GM21390 (cell line): ENCODE measurements around the gene EDAR.

Source experiments
- ATAC-seq: cut with Tn5 transposase; IDR thresholded peaks from one replicate; pipeline ENCODE4 v1.9.1; 2021; ENCODE audit not compliant: unreplicated experiment

EDAR gene

DNA sequence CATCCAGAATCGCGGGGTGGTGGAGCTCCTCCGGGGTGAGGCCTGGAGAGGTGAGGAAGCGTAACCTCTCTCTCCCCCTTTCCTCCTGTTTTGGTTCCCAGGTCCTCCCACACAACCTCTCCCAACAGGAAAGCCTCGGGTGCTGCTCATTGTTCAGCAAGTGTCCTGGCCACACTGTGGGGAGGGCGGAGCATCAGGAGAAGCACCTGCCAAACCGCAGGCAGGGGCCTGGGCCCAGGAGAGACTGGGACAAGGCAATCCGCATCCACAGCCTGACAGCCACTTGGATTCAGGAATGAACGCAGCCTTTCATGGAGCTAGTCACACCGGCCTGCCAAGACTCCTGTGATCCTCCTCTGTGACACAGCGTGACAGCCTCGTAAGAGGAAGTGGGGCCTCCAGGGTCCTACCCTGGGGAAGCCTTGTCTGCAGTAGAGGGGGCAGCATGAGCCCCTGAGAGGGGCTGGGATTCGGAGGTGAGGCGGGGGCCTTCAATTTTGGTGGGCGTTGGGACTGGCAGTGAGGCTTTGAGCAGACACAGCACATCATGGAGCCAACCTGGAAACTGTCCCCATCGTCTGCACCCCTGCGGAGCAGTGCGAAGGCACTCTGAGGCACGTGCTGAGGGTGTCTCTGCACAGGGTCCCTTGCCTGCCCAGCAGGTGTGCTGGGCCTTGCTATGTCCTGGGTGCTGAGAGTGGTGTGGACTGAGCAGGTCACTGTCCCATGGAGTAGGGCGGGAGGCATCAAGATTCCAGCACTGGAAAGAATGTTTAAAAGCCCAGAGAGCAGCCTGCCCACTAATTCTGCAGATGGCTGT, 62.2 kb downstream of the EDAR start:
- no peak for ATAC-seq

DNA sequence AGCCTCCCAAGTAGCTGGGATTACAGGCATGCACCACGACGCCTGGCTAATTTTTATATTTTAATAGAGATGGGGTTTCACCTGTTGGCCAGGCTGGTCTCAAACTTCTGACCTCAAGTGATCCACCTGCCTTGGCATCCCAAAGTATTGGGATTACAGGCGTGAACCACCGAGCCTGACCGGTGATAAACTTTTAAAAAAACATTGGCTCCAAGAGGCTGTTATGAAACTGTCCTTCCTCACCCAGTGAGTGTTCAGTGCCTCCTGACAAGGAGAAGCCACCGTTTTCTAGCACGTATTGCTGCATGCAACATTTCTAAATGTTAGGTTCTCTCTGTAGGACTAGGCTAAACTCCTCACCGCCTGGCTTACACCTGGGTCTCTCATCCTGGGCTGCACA, 63.3 kb downstream of the EDAR start:
- no peak for ATAC-seq

DNA sequence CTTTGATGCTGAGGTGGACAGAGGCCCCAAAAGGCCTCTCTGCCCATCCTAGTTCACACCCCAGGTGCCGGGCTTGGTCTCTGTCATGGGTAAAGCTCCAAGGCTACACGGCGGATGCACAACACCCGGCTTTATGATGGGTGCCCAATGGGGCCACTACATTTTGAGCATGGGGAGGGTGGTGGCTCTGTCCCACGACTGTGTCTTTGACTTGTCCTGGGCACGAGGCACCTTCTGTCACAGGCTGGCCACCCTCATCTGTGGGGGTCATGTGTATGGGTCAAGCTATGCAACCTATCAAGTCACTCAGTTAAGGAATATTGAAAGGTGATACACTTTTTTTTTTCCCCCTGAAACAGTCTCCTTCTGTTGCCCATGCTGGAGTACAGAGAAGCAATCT, 63.7 kb downstream of the EDAR start:
- ATAC-seq, result no peak

DNA sequence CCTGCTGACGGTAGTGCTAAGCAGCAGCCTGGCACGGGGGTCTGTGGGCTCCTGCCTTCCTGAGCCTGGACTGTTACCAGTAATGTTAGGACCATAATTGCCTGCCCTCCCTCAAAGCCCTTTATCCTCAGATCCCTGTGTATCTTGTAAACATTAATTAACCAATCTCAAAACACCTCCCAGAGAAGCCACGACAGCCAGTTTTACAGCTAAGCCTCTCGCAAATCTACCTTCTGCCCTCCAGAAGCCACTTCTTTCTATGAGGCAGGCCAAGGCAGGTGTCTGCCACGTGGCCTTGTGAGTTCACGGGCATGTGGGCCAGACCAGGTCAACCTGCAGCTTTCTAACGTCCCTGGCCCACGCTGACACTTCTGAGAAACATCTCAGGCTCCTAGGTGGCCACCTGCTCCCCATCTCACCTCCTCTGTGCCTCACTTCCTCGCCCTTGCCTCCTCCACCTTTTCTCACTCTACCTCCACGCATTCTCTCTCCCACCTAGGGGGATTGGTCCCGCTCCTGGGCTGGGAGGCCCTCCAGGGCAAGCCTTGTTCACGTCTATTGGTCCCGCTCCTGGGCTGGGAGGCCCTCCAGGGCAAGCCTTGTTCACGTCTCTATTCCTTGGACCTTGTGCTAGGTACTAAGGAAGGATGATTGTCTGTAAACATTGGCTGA, 64.3 kb downstream of the EDAR start:
- ATAC-seq, result no peak

DNA sequence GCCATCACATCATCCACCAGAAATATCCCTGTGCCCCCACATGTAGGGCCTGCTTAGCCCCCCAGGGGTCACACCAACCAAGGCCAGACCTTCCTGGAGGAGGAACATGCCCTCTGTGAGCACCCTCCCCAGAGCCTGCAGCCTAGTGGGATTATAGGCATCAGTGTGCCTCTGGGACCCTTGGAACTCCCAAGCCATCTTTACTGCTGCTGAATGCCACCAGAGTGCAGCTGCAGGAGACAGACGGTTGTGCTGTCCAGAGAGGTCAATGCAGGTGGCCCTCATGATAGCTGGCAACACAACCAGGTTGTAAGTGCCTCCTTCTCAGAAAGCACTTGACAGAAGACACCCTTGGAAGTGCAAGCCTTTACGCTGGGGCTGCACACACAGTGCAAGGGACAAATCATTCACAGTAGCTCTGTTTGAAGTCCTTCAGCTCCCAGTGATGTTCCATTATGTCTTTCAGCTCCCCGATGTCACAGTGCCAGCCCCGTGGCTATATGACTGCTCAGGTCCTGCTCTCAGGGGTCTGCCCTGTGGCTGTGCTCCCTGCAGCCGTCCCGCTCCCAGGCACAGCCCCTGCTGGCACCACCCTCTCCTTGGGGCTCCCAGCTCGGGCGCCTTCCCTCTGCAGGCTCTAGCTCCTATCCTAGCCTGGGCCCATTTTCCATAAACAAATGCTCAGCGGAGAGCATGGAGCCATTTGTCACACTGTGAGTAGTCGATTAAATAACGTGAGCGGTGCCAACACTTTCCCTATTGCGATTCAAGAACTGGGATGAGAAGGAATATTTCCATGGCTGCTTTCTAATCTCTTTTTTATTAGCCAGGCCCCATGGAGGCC, 65.1 kb downstream of the EDAR start:
- no peak for ATAC-seq

DNA sequence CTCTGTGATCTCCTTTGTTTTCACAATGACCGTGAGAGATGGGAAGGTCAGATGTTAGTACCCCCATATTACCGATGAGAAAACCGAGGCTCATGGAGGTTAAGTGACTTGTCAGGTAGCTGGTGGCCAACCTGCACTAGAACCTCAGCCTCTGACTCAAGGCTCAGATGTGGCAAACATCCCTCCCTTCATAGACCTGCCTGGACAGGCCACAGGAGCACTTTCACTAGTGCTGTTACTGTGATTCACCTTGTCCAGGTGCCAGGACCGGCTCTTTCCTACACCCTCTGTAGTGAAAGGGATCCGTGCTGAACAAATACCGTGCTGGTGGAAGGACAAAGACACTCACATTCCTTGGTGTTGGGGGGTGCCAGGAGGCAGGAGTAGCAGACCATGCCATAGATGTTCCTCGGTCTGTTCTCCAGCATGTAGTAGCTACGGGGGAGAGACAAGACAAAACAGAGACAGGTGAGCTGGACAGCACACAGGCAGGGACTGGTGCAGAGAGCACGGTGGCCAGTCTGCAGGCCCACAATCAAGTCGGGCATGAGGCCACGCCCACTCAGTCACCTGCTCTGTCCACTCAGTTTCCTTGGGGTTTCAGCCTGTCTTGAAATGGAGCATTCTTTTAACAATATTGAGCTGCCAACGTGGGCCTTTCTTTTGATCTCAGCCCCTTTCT, 65.9 kb downstream of the EDAR start:
- no peak for ATAC-seq

DNA sequence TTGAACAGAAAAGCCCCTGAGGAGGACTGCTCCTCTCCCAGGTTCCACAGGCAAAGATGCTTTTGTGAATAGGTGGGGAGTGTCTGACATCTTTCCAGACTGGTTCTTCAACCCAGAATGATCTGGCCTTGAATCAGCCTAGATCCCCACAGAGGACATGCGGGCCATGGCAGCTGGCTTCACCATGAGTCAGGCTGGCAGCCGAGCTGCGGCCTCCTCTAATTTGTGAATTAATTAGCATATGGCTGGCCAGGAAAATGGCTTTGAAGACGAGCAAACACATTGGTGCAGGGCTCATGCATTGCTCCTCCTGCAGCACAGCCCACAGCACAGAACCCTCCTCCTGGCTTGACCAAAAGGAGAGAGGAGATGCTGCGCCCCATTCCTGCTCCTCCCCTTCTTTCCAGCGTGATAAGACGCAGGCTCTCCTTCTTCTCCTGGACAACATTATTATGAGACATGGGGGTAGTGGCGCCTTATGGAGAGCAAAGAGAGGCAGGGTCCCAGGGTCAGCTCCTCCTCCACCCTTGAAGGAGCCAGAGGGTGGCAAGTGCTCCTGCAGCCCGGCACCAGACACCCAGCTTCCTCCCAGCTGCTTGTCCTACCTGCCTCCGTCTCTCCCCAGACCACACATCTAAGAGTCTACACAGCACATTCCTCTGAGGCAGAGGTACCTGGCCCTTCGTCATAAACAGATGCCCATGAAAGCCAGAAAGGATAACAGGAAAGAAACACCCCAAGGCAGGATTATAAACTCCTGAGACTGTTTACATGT, 66.7 kb downstream of the EDAR start:
- no peak for ATAC-seq

DNA sequence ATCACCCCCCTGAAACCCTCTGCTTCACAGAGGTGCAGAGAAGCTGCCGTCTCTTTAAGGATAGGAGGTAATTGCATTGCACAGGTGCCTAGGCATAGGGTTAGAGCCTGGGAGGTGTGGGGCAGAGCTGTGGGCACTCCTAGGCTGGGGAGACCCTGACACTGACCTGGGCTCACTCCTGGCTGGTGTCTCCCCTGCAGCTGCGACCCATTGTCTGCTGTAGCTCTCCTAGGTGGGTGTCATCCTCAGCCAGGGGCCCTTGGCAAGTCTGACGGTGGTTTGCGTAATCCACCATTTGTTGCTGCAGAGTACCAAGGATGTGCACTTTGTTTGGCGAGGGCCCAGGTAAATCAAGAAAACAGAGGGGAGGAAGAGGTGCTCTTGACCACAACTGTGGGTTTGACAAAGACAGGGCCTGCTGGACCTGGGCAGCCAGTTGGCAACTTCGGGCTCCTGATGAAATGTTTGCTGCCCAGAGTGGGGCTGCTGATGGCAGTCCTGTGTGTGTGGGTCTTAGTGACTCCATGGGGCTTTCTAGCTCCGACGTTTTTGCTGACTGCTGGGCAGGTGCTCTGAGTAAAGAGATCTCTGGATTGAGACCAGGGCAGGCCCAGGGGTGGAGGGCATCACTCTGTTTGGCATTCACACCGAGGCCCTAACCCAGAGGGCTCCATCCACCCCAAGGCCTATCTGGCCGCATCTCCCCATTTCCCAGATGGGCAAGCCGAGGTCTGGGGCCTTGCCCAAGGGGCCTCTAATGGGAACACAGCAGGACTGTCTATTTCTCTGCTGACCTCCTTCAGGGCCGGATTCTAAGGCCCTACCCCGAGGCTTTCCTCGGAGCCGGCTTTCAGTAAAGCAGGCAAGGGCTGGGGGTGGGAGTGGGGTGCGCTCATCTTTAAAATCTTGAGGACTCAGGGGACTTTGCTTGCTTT, 67.7 kb downstream of the EDAR start:
- no peak for ATAC-seq

DNA sequence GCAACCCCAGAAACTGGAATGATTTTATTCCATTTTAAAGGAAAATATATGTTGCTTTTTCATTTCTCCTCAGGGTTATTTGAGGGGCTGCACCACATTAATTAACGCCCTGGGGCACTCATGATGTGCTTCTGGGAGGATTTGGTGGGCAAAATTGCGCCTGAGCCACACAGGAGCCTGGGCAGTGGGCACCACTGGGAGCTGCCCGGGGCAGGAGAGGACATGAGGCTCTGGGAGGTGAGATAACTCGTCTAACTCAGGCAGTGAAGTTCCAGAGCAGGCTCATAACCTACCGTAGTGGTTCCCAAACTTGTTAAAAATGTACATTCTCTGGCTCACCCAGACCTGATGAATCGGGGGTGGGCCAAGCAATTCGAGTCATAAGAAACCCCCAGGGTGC, 68.3 kb downstream of the EDAR start:
- ATAC-seq, result no peak

DNA sequence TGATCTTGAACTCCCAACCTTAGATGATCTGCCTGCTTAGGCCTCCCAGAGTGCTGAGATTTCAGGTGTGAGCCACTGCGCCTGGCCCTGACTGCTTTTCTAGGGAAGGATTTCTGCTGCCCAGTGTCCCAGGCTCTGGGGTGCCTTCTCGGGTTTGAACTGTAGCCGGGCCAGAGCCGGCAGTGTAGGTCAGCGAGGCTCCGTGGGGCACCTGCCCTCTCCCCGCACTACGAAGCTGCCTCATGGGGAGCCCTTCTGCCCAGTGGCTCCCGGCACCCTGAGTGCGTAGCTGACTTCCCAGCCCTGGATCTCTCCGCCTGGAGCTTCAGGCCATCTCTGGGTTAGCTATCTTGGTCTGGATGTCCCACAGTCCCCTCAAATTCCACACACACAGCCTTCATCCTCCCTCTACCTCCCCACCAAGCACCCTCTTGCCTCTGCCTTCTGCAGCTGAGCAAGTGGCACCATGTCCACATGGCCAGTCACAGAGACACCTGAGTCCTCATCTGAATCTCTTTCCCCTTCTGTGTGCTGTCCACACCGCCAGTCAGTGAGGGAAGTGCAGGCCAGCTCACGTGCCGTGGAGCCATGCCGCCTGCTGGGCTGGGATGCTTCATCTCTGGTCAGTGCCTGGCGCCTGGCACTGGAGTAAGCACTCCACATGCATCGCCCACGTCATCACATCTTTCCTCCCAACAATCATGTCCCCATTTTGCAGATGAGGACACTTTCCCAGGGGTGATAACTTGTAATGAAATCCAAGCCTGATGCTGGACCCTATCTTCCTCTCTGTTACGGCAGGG, 69.2 kb downstream of the EDAR start:
- no peak for ATAC-seq

DNA sequence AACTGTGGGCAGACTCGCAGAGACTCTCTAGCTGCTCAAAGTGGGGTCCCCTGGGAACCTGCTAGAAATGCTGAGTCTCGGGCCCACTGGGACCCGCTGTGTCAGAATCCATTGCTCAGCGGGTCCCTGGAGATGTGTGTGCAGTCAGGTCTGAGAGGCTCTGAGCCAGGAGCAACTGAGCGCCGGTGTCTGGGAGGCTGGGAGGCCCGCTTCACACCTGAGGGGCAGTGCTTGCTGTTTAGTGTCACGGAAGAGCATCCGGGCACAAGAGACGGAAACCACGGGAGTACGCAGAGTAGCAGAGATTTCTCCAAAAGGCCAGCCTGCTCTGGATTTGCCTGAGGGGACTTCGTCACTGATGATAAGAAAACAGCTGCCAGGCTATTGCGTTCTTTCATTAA, 70.1 kb downstream of the EDAR start:
- ATAC-seq, result no peak

DNA sequence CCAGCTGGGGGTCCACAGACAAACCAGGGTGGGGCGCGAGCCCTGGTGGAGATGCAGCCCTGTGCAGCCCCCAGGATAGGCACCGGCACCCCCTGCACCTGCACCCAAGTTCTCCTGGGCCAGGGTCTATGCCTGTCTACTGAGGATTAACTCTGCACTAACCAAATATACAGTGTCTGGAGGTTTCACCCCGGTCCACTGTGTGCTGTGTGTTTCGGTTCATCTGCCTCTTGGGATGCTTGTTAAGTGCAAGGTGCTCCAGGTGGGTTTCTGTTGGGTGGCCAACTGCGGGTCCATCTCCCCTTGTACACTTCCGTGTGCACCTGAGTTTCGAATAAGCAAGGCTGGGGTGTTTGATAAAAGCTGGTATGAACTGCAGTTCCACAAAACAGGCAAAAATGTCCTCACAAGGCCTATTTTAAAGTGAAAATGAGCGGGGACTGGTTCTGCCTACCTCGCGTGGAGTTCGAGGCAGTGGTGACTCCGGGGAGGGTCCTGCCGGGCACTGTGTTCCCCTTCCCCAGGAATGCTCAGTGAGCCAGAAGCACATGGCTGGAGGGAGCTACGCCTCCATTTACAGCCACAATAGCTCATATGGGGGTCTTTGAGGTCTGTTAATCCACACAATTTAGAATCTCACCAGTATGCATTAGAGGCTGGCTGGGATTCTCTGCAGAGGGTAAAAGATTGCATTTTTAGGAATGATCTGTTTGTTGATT, 70.7 kb downstream of the EDAR start:
- no peak for ATAC-seq

DNA sequence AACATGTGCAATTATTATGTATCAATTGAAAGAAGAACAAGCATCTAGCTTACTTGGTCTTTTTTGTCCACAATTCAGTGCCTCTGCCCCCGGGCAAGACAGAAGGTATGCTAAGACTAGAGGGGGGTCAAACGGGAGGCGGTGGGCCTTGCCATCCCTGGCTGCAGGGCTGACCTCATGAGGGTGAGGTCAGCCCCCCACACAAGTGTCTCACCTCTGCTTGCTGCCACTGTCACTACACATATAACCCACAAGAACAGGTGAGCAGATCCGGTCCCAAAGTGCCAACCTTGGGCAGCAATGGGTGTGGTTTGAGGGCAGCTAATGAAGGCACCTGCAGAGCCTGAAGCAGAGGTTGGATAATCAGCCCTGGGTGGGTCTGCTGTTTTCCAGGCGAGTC, 71.5 kb downstream of the EDAR start:
- no peak for ATAC-seq

DNA sequence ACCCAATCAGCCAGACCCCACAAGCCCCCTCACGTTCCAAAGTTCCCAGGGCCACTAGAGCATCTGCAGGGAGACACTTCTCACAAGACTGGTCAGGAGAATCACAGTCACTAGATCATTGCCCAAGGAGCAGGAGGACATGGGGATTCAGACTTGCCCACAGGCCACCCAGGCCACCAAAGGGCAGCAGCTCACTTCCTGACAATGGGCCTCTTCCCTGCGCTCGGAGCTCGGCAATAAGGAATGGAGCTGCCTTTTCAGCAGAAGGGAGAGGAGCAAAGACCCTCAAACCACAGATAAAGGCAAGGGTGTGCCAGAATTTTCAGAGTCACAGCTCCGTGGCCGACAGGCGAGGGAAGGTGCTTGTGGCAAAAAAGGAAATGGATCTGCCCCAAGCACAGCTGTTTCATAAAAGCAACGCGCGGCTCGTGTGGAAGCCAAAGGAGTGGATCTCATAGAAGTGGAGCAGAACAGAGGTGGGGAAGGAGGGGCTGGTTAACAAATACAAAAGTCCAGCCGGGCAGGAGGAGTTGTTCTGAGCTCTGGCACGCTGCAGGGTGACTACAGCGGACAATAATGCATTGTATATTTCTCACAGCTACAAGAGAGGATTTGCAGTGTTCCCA, 72.1 kb downstream of the EDAR start:
- ATAC-seq, result no peak

DNA sequence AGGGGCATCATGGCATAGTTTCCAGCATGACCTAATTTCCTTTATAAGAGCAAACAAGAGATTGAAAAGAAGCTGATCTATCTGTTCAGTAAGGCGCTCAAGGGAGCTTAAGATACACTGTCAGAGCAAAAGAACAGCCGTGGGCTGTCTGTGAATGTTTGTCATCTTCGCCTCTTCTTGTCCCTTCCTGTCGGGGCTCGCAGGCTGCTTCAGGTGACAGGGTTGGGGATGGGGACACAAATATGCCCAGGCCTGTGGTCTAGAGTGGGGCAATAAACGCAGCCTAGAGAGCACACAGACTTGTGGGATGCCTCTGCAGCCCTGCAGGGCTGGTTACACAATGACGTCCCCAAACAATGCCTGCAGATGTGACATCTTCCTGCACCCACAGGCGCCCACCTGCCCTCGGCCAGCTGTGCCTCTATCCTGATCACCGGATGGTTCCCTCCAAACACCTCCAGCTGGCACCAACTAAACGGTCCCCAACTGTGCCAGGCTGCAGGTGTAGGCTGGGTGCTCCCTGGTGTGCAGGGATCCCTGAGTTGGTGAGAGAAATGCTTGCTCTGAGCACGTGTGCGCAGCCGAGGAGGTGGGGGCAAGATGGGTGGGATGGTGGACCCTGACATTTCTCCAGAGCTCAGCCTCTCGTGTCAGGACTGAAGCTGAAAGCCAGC, 72.8 kb downstream of the EDAR start:
- no peak for ATAC-seq

DNA sequence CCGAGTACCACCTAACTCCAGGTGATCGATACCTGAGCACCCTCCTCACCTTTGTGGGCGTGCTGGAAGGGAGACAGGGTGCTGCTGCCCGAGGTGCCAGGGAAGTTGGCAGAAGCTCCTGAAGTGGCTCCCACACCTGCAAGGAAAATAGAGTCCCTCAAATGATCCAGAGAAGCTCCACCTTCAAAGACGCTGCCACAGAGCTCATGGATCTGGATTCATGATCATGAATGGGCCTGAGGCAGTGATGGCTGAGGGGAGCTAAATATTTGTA, 76.5 kb downstream of the EDAR start:
- ATAC-seq, result no peak
